GM12875 (cell line): Measurements from ENCODE around the gene IL6.
"Not testable (repeated sequence)": the region's sequence is repeated elsewhere in the genome, so short reads cannot be mapped to it uniquely, and the experiment has no call there.

ENCODE experiments used
- H3K4me3 ChIP-seq: one replicate; pipeline ENCODE4 v1.5.1; 2011; ENCODE audit warnings: low read depth, low read length, control low read depth
- TF ChIP-seq, protein P1 (sequence below): IDR thresholded peaks from 2 replicates; pipeline ENCODE4 v1.5.1; 2011; ENCODE audit warnings: low read depth, mild to moderate bottlenecking, control low read depth, inconsistent platforms, low read length, moderate library complexity, borderline replicate concordance; ENCODE audit not compliant: insufficient read depth

Gene IL6

DNA sequence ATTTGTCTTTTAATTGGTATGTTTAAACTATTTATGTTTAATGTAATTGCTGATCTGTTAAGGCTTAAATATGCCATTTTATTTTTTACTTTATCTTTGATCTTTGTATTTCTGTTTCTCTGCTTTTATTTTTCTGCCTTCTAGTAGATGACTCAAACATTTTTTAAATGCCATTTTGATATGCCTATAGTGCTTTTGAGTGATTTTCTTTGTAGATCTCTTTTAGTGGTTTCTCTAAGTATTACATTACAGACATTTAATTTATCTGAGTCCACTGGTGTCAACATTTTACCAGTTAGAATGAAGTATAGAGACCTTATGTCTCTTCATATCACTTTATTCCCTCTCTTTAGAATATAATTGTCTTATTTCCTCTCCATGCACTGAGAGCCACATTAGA, 32.7 kb downstream of the IL6 start:
- TF ChIP-seq, protein P1, sequence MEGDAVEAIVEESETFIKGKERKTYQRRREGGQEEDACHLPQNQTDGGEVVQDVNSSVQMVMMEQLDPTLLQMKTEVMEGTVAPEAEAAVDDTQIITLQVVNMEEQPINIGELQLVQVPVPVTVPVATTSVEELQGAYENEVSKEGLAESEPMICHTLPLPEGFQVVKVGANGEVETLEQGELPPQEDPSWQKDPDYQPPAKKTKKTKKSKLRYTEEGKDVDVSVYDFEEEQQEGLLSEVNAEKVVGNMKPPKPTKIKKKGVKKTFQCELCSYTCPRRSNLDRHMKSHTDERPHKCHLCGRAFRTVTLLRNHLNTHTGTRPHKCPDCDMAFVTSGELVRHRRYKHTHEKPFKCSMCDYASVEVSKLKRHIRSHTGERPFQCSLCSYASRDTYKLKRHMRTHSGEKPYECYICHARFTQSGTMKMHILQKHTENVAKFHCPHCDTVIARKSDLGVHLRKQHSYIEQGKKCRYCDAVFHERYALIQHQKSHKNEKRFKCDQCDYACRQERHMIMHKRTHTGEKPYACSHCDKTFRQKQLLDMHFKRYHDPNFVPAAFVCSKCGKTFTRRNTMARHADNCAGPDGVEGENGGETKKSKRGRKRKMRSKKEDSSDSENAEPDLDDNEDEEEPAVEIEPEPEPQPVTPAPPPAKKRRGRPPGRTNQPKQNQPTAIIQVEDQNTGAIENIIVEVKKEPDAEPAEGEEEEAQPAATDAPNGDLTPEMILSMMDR, result no peak
- H3K4me3 ChIP-seq, result no peak overlapping the region

DNA sequence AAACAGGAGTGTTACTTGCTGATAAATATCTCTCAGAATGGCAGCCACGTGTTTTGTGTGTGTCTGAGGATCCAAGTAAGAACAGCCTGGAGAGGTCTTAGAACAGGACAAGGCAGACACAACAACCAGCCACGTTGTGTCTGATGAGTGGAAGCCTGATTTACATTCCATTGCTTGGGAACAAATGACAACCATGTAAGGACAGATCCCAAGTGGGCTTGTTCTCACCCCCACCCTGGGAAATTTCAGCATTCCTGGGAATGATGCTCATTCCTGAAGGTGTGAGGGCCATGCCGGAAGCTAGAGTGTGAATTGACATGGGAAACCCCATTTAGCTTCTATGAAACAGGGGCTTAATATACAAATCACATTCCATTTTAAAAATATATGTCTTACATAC, 35.9 kb downstream of the IL6 start:
- TF ChIP-seq, protein P1, result no peak
- H3K4me3 ChIP-seq, result no peak overlapping the region

DNA sequence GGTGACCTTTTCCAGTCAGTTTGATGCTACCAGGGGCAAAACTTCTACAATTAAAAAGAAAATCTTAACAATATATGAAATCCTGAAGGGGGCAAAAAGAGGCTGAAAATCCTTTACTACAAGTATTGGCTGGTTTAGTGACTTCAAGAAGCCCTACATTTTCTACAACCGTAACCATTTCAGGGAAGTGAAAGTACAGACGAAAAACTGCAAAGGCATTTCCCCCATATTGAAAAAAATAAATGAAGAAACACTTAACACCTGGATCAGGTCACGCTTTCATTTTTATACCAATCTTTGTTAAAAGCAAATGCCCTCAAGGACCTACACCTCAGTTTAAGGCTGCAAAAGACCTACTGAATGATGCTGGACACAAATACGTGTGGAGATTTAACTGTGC, 38.6 kb downstream of the IL6 start:
- no peak overlapping the region for H3K4me3 ChIP-seq
- TF ChIP-seq, protein P1, result no peak

DNA sequence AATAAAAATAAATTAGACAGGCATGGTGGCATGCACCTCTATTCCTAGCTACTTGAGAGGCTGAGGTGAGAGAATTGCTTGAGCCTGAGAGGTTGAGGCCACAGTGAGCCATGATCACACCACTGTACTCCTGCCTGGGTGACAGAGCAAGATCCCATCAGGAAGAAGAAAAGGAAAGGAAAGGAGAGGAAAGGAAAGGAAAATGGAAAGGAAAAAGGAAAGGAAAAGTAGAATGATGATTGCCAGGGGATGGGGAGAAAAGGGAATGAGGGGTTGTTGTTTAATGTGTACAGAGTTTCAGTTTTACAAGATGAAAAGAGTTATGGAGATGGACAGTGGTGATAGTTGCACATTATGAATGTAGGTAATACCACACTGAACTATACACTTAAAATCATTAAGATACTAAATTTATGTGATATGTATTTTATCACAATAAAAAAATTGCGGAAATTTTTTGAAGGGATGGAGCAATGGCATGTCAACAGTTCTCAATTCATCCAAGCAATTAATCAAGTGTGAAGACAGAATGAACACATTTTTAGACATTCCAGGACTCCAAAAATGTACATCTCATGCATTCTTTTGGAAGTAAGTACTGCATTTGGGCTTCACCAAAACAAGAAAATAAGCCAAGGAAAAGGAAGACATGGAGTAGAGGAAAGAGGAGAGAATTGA, 44.3 kb downstream of the IL6 start:
- H3K4me3 ChIP-seq, result no peak overlapping the region
- TF ChIP-seq, protein P1, result no peak

DNA sequence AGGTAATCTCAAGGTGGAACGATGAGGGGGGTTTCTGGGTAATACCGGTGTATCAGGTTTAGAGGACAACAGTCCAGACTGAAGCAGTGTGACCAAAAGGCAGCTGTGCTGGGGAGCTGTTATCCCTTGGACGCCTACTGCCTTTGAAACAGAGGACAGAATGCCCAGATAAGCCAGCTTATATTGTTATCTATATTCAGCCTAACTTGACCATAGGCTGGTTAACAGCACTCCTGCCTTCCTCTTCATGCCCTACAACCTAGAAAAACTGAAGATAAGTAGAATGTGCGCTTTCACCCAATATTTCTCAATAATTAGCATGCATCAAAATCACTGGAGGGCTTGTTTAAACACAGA, 44.9 kb downstream of the IL6 start:
- H3K4me3 ChIP-seq, result no peak overlapping the region
- TF ChIP-seq, protein P1, result no peak

DNA sequence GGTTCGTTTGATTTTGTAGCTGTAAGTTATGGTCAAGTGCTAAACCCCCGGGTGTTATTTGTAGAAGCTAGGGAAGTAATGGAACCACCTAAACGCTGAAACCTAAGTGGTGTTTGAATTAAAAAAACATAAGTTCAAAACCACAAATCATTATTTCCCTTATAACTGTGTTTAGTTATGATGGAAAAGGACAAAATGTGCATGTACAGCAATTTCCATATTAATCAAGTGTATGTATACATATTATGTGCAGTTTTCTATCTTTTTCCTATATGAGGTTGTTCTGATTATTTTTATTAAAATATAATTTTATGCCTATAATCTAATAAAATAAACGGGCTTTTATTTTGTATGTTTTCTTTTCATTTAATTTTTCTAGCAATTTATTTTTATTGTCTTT, 45.9 kb downstream of the IL6 start:
- TF ChIP-seq, protein P1, result no peak
- H3K4me3 ChIP-seq, result no peak overlapping the region

DNA sequence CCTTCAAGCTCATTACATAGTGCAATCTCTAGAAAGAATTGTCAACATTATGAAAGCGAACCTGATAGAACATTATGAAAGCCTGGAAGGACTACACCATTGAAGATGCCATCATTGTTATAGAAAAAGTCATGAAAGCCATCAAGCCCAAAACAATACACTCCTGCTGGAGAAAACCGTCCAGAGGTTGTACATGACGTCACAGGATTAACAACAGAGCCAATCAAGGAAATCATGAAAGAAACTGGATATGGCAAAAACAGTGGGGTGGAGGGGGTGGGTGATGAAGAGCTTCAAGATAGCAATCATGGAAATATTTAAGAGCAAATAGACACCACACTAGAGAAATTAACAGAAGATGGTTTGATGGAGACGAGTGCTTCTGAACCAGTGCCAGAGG, 50.0 kb downstream of the IL6 start:
- TF ChIP-seq, protein P1, result no peak
- no peak overlapping the region for H3K4me3 ChIP-seq

DNA sequence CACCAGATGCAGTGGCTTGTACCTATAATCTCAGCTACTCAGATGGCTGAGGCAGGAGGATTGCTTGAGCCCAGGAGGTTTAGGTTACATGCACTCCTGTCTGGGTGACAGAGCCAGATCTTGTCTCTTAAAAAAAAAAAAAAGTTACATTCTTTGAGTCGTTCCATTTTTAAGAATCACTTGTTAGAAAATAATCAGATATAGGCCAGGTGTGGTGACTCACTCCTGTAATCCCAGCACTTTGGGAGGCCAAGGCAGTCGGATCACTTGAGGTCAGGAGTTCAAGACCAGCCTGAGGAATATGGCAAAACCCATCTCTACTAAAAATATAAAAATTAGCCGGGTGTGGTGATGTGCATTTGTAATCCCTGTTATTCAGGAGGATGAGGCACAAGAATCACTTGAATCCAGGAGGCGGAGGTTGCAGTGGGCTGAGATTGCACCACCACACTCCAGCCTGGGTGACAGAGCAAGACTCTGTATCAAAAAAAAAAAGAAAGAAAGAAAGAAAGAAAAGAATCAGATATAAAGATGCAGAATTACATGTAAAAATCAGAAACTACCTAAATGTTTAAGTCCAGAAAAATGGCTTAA, 52.8 kb downstream of the IL6 start:
- not testable (repeated sequence) for H3K4me3 ChIP-seq
